HG03565 (cell line): Measurements from ENCODE around the gene EBLN2.
"Not testable (repeated sequence)": the region's sequence is repeated elsewhere in the genome, so short reads cannot be mapped to it uniquely, and the experiment has no call there.

ENCODE experiments used
- ATAC-seq: cut with Tn5 transposase; IDR thresholded peaks from one replicate; pipeline ENCODE4 v1.9.1; 2021; ENCODE audit warnings: mild to moderate bottlenecking, moderate library complexity; ENCODE audit not compliant: unreplicated experiment

EBLN2 gene

GRCh38 chr3:73056845-73057150 lies 4.7 kb upstream of the EBLN2 start:
- ATAC-seq, result no peak

DNA sequence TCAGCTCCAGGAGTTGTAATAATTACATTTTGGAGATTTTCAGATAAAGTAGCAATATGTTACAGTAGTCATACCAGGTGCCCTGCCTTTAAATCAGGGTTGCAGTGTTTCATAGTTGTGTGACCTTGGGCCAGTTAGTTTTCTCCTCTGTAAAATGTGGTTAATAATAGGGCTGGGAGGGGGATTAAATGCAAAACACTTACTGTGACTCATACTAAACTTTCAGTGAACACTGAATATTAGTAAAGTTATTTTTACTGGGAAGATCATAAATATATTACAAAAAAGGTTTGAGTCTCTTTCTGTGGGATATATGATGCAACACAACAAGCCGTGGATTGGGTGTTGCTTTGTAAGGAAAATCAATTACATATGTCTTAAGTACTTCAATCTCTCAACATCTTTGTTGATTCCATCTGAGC lies 1.1 kb upstream of the EBLN2 start:
- no peak for ATAC-seq

- ATAC-seq, result not testable (repeated sequence)
Observed at GRCh38 chr3:73066243-73066642, 4.8 kb downstream of the EBLN2 start.

GRCh38 chr3:73068419-73068818 lies 7.0 kb downstream of the EBLN2 start:
- no peak for ATAC-seq

DNA sequence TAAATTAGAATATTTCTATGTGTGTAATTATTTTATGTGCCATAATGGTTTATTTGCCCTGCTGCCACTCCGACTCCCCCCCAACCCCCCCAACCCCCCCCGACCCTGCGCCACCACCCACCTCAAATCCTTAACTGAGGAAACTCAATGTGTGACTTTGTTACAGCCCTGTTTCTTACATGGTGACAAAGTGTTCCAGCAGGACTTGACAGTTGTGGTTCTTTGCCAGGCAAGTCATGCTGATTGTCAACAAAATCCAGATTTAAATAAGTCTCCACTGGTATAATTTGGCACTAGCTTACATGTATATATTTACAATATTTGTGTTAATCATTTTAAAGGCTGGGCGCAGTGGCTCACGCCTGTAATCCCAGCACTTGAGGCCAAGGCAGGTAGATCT lies 7.7 kb downstream of the EBLN2 start:
- ATAC-seq, result no peak

- no peak for ATAC-seq
Observed at GRCh38 chr3:73069775-73070444, 8.5 kb downstream of the EBLN2 start.

GRCh38 chr3:73070675-73071575 lies 9.5 kb downstream of the EBLN2 start:
- ATAC-seq, result no peak

GRCh38 chr3:73071952-73072351 lies 10.5 kb downstream of the EBLN2 start:
- no peak for ATAC-seq

- ATAC-seq, result no peak
Observed at GRCh38 chr3:73072634-73073033, 11.2 kb downstream of the EBLN2 start.

DNA sequence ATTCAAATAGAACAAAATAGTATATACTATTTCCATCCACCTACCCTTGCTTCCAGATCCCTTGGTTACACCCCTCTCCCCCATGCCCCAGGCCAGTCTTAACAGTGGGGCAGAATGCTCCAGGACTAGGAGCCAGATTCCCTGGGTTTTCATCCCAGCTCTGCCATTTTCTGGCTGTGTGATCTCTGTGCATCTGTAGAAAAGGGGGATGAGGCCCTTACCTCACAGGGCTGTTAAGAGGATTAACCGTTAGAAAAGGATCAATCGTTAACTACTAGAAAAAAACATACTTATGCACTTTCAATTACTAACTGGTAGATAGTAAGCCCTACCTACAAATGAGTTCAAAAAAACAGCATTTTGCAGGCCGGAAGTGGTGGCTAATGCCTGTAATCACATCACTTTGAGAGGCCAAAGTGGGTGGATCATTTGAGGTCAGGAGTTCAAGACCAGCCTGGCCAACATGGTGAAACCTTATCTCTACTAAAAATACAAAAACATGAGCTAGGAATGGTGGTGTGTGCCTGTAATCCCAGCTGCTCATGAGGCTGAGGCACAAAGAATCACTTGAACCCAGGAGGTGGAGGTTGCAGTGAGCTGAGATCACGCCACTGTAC lies 11.7 kb downstream of the EBLN2 start:
- ATAC-seq, result no peak

DNA sequence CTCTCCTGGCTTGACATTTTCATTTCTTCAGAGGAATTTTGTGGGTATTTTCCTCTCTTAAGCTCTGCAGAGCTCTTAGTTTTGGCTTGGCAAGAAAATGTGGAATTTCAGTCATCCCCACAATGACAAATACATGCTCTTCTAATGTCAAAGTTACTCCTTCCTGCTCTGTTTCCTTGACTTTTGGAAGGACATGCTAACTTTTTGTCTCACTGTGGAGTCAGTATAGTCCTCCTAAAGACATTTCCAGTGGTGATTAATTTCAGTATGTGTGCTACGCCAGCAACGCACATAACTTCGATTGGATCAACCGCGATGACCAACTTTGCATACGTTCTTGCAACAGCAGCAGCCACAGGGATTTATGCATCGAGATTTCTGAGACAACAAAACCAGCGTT lies 13.3 kb downstream of the EBLN2 start:
- no peak for ATAC-seq

DNA sequence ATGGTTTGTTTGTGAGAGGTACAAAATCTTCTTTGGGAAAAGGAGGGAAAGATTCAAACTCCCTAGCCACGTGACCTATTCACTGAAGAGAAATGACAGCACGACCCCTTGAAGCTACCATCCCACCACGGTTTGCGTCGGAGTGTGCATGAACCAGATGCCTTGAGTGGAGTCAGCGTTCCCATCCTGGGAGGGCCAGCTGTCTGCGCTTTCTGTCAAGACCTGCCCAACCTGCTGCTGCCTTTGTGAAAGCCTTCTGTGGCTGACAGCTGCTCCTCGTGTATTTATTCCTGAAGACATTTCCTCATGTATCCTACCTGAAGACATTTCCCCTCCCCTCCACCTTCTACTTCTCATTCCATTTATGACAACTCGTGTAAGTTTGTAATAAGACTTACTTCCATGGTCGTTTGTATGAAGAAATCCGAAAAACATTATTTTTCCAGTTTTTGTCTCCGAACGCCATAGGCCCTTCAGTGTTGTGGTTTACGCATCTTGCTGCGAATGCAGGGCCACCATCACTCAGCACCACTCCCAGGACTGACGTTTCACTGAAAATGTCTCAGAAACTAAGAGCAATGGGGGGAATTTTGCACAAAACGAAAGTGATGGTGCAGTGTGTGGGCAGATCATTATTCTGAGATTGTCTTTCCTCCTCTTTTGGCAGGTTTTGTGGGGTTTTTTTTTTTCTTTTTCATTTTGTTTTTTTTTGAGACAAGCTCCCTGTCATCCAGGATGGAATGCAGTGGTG lies 18.9 kb downstream of the EBLN2 start:
- no peak for ATAC-seq

GRCh38 chr3:73081140-73081539 lies 19.7 kb downstream of the EBLN2 start:
- ATAC-seq, result no peak

DNA sequence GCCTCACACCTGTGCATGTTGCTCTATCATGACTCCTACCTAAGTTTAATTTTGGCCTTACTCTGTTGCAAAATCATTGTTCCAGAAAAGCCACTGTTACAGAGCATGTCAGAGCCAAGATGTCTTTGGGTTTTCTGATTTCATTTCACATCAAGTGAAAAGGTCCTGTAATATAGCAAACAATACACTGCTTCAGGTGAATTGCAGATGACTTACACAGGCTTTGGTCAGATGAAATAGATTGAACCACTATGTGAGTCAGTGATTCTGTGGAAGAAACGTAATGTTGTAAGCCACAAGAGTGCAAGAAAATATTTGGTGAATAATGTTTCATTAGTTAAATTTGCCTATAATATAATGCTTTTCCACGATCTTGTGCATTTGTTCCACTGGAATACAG lies 22.7 kb downstream of the EBLN2 start:
- ATAC-seq, result no peak

- ATAC-seq, result peak; percentile 68
Observed at GRCh38 chr3:73086071-73086494, 24.6 kb downstream of the EBLN2 start.

- no peak for ATAC-seq
Observed at GRCh38 chr3:73094129-73094528, 32.7 kb downstream of the EBLN2 start.

DNA sequence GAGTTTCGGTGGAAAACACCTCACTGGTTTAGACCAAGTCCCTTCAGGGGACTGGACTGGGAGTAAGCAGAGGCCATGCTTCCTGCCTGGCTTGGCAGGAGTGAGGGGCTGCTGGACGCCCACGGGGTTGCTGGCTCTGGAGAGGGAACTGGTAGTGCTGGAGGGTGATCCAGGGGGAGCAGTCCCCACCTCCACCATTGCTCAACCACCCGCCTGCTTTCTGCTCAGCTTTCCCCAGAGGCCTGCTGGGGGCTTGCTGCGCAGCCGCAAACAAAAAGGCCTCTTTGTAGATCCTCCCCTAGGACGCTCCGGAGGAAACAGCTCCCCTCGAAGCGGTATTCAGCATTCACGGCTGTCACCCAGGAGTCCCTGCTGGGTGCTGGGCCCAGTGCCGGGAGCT lies 33.5 kb downstream of the EBLN2 start:
- no peak for ATAC-seq

GRCh38 chr3:73096169-73096568 lies 34.7 kb downstream of the EBLN2 start:
- no peak for ATAC-seq

GRCh38 chr3:73098026-73098425 lies 36.6 kb downstream of the EBLN2 start:
- no peak for ATAC-seq

DNA sequence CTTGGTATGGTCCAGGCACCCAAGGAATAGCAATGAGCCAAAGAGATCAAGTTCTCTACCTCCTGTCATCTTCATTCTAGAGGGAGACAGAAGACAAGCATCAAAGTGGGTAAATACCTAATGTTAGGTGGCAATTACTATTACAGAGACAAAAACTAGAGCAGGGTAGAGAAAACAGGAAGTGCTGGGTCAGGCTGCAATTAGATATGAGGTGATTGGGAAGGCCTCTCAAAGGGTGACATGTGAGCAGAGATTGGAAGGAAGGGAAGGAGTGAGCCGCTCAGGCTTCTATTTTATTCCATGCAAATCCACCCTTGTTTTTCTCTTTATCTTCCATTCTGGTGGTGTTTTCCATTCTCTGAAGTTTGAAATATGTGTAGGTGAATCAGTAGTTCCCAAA lies 37.4 kb downstream of the EBLN2 start:
- ATAC-seq, result no peak
